Measurements from ENCODE around the gene KCND2. TPM values are rescaled to one million over a fixed set of nuclear protein-coding genes. Genes with fewer than 3 reads are reported as not detected.

The KCND2 gene
- total RNA-seq, 1 donor from 2014 or later: 2.9 TPM

- Mint-ChIP-seq H3K27me3 (ENCODE audit: insufficient read depth, low read depth) (no peaks in the 10 kb centered on the region), H3K27ac (no peak overlapping the region), H3K4me3 (no peak overlapping the region), H3K36me3 (no peaks in the 10 kb centered on the region), H3K4me1 (no peaks in the 10 kb centered on the region), H3K9me3 (no peaks in the 10 kb centered on the region)
- Histone ChIP-seq H3K79me2 (ENCODE audit: low read depth) (no peaks in the 10 kb centered on the region), H3K4me1 (no peaks in the 10 kb centered on the region), H3K36me3 (no peaks in the 10 kb centered on the region), H3K27me3 (no peaks in the 10 kb centered on the region), H4K20me1 (ENCODE audit: low read depth) (no peaks in the 10 kb centered on the region), H3K4me3 (no peak overlapping the region), H2AFZ (replicated peaks) (no peak overlapping the region), H3K4me2 (no peak overlapping the region), H3F3A (ENCODE audit: low read depth) (no peaks in the 10 kb centered on the region), H3K27ac (no peak overlapping the region), H3K9ac (no peak overlapping the region), H3K9me3 (ENCODE audit: low read depth) (no peaks in the 10 kb centered on the region)
- no peak for DNase-seq (ENCODE audit: low spot score)
- no peak for TF ChIP-seq EZH2 (IDR thresholded peaks at IDR 0.05)
- TF ChIP-seq CTCF (IDR thresholded peaks at IDR 0.05): no peak
- no peak for TF ChIP-seq EZH2phosphoT487 (IDR thresholded peaks at IDR 0.05)
Observed at GRCh38 chr7:120327054-120327453, 54.1 kb downstream of the KCND2 start.

- no peaks in the 10 kb centered on the region for H3K27me3 ChIP-seq
- H3K36me3 Mint-ChIP-seq: no peaks in the 10 kb centered on the region
- DNase-seq (ENCODE audit: low spot score): no peak
Observed at GRCh38 chr7:120332433-120332832, 59.5 kb downstream of the KCND2 start.

GRCh38 chr7:120334475-120334874 lies 61.5 kb downstream of the KCND2 start:
- H3K36me3 ChIP-seq: no peaks in the 10 kb centered on the region

More at GRCh38 chr7:120332433-120332832, 59.5 kb downstream of the KCND2 start:
- no peaks in the 10 kb centered on the region for H3K9me3 Mint-ChIP-seq
- H3K4me3 Mint-ChIP-seq: no peak overlapping the region
- H3K4me1 Mint-ChIP-seq: no peaks in the 10 kb centered on the region
- Histone ChIP-seq H3K4me1 (no peaks in the 10 kb centered on the region), H3K36me3 (no peaks in the 10 kb centered on the region), H3K79me2 (ENCODE audit: low read depth) (no peaks in the 10 kb centered on the region), H3F3A (ENCODE audit: low read depth) (no peaks in the 10 kb centered on the region), H3K27ac (no peak overlapping the region), H3K9me3 (ENCODE audit: low read depth) (no peaks in the 10 kb centered on the region), H2AFZ (replicated peaks) (no peak overlapping the region), H3K4me2 (no peak overlapping the region), H3K4me3 (no peak overlapping the region), H3K9ac (no peak overlapping the region), H4K20me1 (ENCODE audit: low read depth) (no peaks in the 10 kb centered on the region)
- no peak for TF ChIP-seq EZH2phosphoT487 (IDR thresholded peaks at IDR 0.05)
- TF ChIP-seq CTCF (IDR thresholded peaks at IDR 0.05): no peak
- no peak for TF ChIP-seq EZH2 (IDR thresholded peaks at IDR 0.05)
- H3K27me3 Mint-ChIP-seq (ENCODE audit: insufficient read depth, low read depth): no peaks in the 10 kb centered on the region
- H3K27ac Mint-ChIP-seq: no peak overlapping the region

GRCh38 chr7:120337308-120337907 lies 64.4 kb downstream of the KCND2 start:
- no peaks in the 10 kb centered on the region for H3K9me3 Mint-ChIP-seq
- H3K27ac Mint-ChIP-seq: no peak overlapping the region
- no peaks in the 10 kb centered on the region for H3K36me3 Mint-ChIP-seq
- no peaks in the 10 kb centered on the region for H3K36me3 ChIP-seq
- H3K27me3 Mint-ChIP-seq (ENCODE audit: insufficient read depth, low read depth): no peaks in the 10 kb centered on the region
- no peaks in the 10 kb centered on the region for H3K4me1 Mint-ChIP-seq
- H3K9me3 ChIP-seq (ENCODE audit: low read depth): no peaks in the 10 kb centered on the region
- H3F3A ChIP-seq (ENCODE audit: low read depth): no peaks in the 10 kb centered on the region
- no peak overlapping the region for H3K4me3 Mint-ChIP-seq
- no peak overlapping the region for H3K27ac ChIP-seq
- no peaks in the 10 kb centered on the region for H3K27me3 ChIP-seq
- H3K79me2 ChIP-seq (ENCODE audit: low read depth): no peaks in the 10 kb centered on the region
- TF ChIP-seq EZH2phosphoT487 (IDR thresholded peaks at IDR 0.05): no peak
- TF ChIP-seq EZH2 (IDR thresholded peaks at IDR 0.05): no peak
- TF ChIP-seq CTCF (IDR thresholded peaks at IDR 0.05): peak; percentile 79
- H3K4me3 ChIP-seq: no peak overlapping the region
- H4K20me1 ChIP-seq (ENCODE audit: low read depth): no peaks in the 10 kb centered on the region
- H3K4me2 ChIP-seq: no peak overlapping the region
- H2AFZ ChIP-seq (replicated peaks): no peak overlapping the region
- H3K9ac ChIP-seq: no peak overlapping the region
- no peaks in the 10 kb centered on the region for H3K4me1 ChIP-seq
- DNase-seq (ENCODE audit: low spot score): peak; percentile 42

More at GRCh38 chr7:120334475-120334874, 61.5 kb downstream of the KCND2 start:
- no peaks in the 10 kb centered on the region for H3K9me3 ChIP-seq (ENCODE audit: low read depth)
- no peak overlapping the region for H3K27ac Mint-ChIP-seq
- no peak overlapping the region for H3K4me2 ChIP-seq
- H3K27me3 Mint-ChIP-seq (ENCODE audit: insufficient read depth, low read depth): no peaks in the 10 kb centered on the region
- H3K9ac ChIP-seq: no peak overlapping the region
- H4K20me1 ChIP-seq (ENCODE audit: low read depth): no peaks in the 10 kb centered on the region
- no peak for DNase-seq (ENCODE audit: low spot score)
- no peaks in the 10 kb centered on the region for H3K79me2 ChIP-seq (ENCODE audit: low read depth)
- H3K4me1 ChIP-seq: no peaks in the 10 kb centered on the region
- no peak overlapping the region for H3K4me3 Mint-ChIP-seq
- no peaks in the 10 kb centered on the region for H3F3A ChIP-seq (ENCODE audit: low read depth)
- no peaks in the 10 kb centered on the region for H3K27me3 ChIP-seq
- no peaks in the 10 kb centered on the region for H3K36me3 Mint-ChIP-seq
- no peak overlapping the region for H3K4me3 ChIP-seq
- H3K4me1 Mint-ChIP-seq: no peaks in the 10 kb centered on the region
- H3K9me3 Mint-ChIP-seq: no peaks in the 10 kb centered on the region
- no peak overlapping the region for H3K27ac ChIP-seq
- no peak for TF ChIP-seq EZH2phosphoT487 (IDR thresholded peaks at IDR 0.05)
- H2AFZ ChIP-seq (replicated peaks): no peak overlapping the region
